Measurements from ENCODE around the gene PARPBP.
"Not testable (repeated sequence)": the region's sequence is repeated elsewhere in the genome, so short reads cannot be mapped to it uniquely, and the experiment has no call there.

Gene PARPBP, protein sequence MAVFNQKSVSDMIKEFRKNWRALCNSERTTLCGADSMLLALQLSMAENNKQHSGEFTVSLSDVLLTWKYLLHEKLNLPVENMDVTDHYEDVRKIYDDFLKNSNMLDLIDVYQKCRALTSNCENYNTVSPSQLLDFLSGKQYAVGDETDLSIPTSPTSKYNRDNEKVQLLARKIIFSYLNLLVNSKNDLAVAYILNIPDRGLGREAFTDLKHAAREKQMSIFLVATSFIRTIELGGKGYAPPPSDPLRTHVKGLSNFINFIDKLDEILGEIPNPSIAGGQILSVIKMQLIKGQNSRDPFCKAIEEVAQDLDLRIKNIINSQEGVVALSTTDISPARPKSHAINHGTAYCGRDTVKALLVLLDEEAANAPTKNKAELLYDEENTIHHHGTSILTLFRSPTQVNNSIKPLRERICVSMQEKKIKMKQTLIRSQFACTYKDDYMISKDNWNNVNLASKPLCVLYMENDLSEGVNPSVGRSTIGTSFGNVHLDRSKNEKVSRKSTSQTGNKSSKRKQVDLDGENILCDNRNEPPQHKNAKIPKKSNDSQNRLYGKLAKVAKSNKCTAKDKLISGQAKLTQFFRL

DNA sequence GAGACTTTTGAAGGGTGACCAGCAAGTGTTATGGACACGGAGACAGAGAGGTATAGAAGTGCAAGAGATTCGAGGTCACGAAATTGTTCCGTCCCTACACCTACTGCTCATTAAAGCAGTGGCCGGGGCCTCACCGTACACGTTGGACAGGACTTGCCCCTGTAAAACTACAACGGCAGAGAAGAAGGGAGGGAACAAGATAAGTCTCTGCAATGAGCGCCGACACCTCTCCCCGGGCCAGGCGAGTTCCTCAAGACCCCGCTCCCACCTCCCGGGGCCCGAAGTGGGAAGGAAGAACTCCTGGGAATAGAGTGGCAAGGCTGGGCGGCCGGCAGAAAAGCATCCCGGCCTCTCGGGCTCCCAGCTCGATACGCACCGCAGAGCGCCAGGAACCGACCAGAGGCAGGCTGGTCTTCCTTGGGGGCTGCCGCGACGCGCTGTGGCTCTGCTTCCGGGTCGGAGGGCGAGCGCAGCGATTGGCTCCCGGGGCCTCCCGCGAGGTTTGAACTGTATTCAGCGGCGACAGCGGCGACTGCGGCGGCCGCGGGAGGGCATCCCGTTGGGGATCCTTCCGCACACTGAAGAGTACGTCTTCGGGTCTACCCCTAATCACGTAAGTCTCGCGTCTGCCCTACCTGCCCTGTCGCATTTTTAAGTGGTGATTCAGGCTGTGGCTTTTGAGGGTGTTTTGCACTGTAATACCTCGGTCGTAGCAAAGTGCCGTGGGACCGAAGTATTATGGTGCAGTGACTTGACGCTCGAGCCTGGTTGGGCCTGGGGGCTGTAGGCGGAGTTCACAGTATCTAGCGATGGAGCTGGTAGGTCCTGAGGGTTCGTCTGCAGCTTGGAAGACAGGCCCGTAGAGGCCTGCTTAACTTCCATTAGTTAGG lies at the start of gene PARPBP, which contains the start of gene NUP37:
TSS of gene PARPBP (plus strand) at position 510 of the 890 bp plus-strand sequence. CDS start 3,706 bp downstream, outside the sequence.
TSS of gene NUP37 (minus strand) at position 441 of the 890 bp plus-strand sequence. CDS start 1,596 bp downstream, outside the sequence.
- peak; percentile 95 for DNase-seq

DNA sequence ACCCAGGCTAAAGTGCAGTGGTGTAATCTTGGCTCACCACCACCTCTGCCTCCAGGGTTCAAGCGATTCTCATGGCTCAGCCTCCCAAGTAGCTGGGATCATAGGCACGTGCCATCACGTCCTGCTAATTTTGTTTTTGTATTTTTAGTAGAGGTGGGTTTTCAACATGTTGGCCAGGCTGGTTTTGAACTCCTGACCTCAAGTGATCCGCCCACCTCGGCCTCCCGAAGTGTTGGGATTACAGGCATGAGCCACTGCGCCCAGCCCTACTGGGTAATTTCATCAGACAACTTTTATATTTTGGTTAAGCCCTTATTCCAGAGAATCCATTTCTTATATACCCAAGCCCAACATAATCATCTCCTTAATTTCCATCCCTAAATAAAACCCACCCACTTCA lies 47.9 kb upstream of the PARPBP start:
- not testable (repeated sequence) for DNase-seq

DNA sequence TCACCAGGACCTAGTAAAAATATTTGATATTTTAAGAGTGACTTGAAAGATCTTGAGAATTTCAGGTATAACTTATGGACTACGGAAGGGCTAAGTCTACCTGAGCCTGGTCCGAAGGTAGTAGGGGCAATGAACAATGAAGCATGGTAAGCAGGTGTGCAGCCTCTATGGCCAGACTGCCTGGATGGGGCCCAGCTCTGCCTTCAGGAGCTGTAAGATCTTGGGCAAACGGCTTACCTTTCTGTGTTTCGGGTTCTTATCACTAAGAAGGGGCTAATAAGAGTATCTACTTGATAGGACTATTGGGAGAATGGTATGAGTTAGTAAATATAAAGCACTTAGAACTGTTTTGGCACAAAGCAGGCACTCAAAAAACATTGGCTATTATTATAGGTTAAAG lies 39.1 kb upstream of the PARPBP start:
- no peak for DNase-seq

DNA sequence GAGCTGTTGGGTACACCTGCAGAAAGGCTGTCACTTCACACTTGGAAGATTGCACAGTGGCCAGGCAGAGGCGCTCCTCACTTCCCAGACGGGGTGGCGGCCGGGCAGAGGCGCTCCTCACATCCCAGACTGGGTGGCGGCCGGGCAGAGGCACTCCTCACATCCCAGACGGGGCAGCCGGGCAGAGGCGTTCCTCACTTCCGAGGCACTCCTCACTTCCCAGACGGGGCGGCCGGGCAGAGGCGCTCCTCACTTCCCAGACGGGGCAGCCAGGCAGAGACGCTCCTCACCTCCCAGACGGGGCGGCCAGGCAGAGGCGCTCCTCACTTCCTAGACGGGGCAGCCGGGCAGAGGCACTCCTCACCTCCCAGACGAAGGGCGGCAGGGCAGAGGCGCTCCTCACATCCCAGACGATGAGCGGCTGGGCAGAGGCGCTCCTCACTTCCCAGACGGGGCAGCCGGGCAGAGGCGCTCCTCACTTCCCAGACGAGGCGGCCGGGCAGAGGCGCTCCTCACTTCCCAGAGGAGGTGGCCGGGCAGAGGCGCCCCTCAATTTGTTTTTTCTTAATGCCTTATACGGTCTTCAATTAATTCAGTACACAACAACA lies 30.7 kb upstream of the PARPBP start:
- DNase-seq = not testable (repeated sequence)

DNA sequence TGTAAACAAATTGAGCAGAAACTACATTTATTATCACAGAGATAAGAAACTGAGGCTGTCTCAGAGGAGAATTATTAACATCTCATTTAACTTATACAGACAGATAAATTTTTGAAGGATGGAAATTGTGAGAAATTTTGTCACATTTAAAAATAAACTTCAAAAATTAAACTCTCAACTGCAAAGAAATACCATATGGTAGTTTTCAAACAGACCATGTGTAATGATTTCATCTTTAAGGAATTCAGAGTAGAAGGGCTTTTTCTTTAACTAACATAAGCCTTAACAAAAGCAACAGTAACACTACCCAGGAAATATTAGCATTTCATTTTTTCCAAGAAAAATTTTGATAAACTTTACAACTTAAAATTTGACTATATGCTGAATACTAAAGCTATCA lies 26.7 kb upstream of the PARPBP start:
- DNase-seq = no peak

DNA sequence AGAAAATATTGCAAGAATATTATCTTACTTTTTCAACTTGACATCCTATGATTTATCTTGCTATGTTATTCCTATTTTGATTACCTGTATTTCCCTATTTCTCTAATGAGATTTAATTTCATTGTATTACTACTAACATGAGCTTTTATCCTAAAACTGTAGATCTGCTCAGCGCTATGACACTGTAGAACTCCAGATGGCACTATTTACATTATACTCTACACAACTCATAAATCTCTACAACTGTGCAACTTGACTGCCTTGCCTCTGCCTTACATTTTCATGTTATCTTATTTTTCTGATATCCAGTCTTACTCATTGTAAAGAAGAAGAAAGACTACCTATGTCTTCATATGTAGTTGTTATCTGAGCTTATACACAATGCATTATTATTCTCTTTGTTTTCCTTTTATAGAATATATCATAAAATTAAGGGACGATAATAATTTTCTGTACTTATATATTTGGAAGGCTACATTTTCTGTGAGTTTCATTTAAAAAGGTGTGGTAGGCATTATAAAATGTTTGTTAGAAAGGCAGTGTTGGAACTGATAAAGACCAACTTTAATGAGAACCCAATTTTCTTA lies 24.2 kb upstream of the PARPBP start:
- no peak for DNase-seq

DNA sequence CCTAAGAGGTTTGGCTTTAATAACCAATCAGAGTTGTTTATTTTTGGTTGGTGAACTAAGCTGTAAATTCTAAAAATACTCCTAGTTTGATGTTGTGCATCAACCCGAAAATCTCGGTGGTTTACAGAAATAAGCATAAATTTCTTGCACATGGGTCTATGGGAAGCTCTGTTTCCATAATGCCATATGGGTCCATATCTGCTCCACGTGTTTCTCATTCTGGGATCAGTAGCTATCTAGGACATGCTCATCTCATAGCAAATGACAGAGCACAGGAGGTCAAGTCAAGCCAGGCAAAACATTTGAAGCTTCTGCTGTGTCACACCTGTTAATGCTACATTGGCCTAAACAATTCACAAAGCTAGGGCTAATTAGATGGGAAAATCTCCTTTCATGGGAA lies 23.1 kb upstream of the PARPBP start:
- DNase-seq = no peak

DNA sequence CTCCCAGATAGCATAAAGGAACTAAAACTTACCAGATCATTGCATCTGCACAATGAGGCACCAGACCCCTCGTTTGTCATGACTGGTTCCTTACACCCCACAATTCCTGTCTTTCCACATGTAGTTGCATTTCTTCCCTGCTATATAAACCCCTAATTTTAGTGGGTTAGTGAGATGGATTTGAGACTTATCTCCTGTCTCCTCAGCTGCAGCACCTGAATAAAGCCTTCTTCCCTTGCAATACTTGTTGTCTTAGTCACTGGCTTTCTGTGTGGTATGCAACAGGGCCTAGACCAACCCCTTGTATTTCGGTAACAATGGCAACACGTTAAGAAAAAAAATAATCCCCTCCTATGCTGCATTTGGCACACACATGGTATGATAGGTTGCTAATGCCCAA lies 13.1 kb upstream of the PARPBP start:
- no peak for DNase-seq

DNA sequence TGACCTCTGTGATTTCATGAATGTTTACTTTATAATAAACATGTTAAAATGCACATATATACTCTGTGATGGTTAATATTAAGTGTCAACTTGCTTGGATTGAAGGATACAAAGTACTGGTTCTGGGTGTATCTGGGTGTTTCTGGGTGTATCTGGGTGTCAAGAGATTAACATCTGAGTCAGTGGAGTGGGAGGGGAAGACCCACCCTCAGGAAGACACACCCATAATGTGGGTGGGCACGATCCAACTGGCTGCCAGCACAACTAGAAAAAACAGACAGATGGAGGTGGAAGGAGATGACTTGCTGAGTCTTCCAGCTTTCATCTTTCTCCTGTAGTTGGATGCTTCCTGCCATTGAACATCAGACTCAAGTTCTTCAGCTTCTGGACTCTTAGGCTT lies 12.0 kb upstream of the PARPBP start:
- DNase-seq = no peak

DNA sequence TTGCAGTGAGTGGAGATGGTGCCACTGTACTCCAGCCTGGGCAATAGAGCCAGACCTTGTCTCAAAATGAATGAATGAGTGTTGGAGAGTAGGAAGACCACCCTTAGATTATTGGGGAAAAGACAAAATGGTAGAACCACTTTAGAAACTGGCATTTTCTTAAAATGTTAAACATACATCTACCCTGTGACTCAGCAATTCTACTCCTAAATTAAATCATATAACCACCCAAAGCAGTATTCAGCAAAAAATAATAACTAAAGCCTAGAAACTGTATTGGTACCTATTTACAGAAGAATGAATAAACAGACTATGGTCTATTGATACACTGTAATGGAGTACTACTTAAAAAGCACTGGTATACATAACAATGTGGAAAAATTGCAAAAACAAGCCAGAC lies 9.2 kb upstream of the PARPBP start:
- DNase-seq = no peak

DNA sequence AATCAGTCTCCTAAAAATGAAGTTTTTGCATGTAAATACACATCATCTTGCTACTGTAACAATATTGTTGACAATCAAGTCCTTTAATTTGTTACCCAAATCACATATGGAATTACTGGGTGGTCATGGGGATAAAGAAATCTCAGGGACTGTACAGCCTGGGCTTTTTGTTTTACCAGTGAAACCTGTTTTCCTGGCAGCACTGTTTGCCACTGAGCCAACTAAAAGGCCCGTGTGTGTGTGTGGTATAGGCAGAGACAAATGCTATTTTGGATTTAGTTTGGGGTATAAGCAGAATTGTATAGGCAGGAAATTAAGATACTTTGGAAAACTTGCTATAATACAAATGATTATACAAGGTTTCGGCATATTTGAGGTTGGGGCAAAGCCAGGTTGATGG lies 5.8 kb upstream of the PARPBP start:
- no peak for DNase-seq

DNA sequence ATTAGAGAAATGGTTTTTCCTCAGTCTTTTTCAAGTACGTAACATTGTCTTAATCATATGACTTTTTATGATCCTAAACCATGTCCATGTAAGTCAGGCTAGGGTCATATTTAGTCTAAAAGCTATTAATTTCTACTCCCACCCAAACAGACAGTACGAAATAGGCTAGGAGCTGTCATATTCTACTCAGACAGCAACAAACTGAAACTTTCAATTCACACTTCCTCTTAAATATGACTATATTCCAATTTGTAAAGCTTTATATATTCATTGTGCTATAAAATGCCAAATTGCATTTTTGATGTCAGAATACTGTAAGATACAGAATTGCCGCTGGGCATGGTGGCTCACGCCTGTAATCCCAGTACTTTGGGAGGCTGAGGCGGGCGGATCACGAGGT lies 3.6 kb upstream of the PARPBP start:
- no peak for DNase-seq

DNA sequence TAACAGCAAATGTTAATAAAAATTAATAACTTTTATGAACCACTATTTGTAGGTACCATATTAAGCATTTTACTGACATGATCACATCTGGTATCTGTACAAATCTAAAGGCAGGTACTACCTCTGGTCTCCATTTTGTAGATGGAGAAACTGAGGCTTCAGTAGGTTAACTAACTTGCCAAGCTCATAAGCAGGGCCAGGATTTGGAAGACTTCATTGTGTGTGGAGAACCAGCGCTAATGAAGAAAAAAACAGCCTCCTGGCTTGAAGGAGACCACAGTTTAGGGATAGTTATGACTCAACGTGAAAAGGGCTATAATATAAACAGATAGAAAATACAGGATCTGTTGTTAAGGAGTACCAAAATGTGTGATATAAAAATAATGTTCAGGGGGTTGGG lies 1.1 kb upstream of the PARPBP start:
- no peak for DNase-seq

DNA sequence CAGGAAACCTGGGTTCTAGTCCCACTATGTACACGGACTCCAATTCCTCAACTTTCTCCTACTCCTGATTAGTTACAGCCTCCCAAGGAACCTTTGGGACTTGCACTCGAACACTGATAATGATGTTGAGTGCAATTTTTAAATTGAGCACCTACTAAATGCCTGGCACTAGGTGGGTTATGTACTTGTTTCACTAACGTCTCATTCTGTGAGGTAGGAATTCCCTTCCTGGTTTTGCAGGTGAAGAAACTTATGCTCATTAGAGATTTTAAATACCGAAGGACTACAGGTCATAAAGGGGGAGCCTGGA lies 536 bp downstream of the PARPBP start:
- DNase-seq = no peak

DNA sequence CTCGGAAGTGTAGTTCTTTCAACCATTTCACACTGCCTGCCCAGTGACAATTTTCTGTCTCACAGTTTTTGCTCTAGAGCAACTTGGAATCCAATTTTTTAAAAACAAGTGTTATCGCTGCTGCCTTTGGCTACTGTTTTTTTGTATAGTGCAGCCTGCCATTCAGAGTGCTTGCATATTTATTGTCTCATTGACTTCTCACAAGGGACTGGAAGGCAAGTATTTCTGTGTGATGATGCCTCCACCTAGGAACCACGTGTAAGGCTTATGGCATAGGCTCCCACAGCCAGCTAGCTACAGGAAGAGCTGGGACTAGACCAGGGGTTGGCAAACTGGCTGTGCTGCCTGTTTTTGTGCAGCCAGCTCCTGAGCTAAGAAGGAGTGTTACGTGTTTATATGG lies 903 bp downstream of the PARPBP start:
- DNase-seq = no peak

DNA sequence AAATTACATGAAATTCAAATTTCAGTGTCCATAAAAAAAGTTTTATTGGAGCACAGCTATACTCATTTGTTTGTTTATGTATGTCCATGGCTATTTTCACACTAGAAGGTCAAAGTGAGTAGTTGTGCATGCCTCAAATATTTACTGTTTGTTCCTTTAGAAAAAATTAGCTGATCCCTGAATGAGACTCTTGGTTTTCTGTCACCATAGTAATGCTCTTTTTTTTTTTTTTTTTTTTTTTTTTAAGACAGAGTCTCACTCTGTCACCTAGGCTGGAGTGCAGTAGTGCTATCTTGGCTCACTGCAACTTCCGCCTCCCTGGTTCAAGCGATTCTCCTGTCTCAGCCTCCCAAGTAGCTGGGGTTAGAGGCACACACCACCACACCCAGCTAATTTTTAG lies 1.3 kb downstream of the PARPBP start:
- not testable (repeated sequence) for DNase-seq

DNA sequence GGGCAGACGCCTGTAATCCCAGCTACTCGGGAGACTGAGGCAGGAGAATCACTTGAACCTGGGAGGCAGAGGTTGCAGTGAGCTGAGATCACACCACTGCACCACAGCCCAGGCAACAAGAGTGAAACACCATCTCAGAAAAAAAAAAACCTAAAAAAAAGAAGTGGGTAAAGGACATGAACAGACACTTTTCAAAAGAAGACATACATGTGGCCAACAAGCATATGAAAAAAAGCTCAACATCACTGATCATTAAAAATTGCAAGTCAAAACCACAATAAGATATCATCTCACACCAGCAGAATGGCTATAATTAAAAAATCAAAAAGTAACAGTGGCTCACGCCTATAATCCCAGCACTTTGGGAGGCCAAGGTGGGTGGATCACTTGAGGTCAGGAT lies 10.7 kb downstream of the PARPBP start:
- not testable (repeated sequence) for DNase-seq

DNA sequence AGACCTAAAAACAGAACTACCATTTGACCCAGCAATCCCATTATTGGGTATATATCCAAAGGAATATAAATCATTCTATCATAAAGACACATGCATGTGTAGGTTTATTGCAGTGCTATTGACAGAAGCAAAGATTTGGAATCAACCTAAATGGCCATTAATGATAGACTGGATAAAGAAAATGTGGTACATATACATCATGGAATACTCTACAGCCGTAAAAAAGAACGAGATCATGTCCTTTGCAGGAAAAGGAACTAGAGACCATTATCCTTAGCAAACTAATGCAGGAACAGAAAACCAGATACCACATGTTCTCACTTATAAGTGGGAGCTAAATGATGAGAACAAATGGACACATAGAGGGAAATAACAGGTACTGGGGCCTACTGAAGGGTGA lies 11.5 kb downstream of the PARPBP start:
- DNase-seq = not testable (repeated sequence)

DNA sequence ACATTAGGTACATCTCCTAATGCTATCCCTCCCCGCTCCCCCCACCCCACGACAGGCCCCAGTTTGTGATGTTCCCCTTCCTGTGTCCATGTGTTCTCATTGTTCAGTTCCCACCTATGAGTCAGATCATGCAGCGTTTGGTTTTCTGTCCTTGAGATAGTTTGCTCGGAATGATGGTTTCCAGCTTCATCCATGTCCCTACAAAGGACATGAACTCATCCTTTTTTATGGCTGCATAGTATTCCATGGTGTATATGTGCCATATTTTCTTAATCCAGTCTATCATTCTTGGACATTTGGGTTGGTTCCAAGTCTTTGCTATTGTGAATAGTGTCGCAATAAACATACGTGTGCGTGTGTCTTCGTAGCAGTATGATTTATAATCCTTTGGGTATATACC lies 17.6 kb downstream of the PARPBP start:
- not testable (repeated sequence) for DNase-seq

DNA sequence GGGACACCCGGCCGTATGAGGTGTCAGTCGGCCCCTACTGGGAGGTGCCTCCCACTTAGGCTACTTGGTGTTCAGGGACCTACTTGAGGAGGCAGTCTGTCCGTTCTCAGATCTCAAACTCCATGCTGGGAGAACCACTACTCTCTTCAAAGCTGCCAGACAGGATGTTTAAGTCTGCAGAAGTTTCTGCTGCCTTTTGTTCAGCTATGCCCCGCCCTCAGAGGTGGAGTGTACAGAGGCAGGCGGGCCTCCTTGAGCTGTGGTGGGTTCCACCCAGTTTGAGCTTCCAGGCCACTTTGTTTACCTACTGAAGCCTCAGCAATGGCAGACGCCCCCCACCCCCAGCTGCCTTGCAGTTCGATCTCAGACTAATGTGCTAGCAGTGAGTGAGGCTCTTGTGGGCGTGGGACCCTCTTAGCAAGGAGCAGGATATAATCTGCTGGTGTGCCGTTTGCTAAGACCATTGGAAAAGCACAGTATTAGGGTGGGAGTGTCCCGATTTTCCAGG lies 22.9 kb downstream of the PARPBP start:
- not testable (repeated sequence) for DNase-seq

DNA sequence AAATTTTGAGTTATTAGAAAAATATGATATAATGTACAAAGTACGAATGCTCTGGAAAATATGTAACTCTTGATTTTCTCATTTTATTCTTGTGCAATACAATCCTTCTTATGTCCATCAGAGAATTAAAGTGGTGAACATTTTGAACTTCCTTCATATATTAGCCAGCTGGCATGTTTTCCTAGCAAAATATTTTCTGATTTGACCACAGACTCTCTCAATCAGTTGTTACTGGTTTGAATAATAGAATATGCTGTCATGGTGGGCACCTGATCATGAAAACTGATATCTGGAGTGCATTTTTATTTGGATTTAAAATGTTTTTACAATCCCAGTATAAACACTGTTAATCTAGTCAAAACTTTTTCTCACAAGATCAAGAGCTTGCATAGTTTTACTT lies 24.2 kb downstream of the PARPBP start:
- no peak for DNase-seq

DNA sequence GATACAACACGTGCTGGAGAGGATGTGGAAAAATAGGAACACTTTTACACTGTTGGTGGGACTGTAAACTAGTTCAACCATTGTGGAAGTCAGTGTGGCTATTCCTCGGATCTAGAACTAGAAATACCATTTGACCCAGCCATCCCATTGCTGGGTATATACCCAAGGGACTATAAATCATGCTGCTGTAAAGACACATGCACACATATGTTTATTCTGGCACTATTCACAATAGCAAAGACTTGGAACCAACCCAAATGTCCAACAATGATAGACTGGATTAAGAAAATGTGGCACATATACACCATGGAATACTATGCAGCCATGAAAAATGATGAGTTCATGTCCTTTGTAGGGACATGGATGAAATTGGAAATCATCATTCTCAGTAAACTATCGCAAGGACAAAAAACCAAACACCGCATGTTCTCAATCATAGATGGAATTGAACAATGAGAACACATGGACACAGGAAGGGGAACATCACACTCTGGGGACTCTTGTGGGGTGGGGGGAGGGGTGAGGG lies 27.1 kb downstream of the PARPBP start:
- DNase-seq = not testable (repeated sequence)
